K562 (cell line): Measurements from ENCODE around the gene PRCP. TPM values are rescaled to one million over a fixed set of nuclear protein-coding genes. Genes with fewer than 3 reads are reported as not detected.

ENCODE experiments used
- ARID3A ChIP-seq: IDR thresholded peaks from 2 replicates; pipeline ENCODE4 v1.6.1; 2012; ENCODE audit warnings: low read depth, low read length, improper control_type of control experiment, borderline replicate concordance
- CHCHD3 ChIP-seq: fragments of 250-450 bp; sonication (Bioruptor Pico); IDR thresholded peaks from 2 replicates; pipeline ENCODE4 v2.1.2; 2022; ENCODE audit warnings: mild to moderate bottlenecking
- DDX20 ChIP-seq: fragments of 450-650 bp; IDR thresholded peaks from 2 replicates; pipeline ENCODE4 v1.6.1; 2016; ENCODE audit warnings: missing genetic modification characterization, low read depth, mild to moderate bottlenecking, missing compliant biosample characterization, moderate library complexity
- GATA2 ChIP-seq: sonication (generic); formaldehyde crosslinking; IDR thresholded peaks from 2 replicates; pipeline ENCODE4 v1.4.0; 2020; ENCODE audit warnings: mild to moderate bottlenecking, missing genetic modification reagents
- HMBOX1 ChIP-seq: sonication (generic); IDR thresholded peaks from 2 replicates; pipeline ENCODE4 v1.6.1; 2016
- LEF1 ChIP-seq: fragments of 450-650 bp; IDR thresholded peaks from 2 replicates; pipeline ENCODE4 v1.6.1; 2016; ENCODE audit warnings: mild to moderate bottlenecking
- MAFF ChIP-seq: IDR thresholded peaks from 2 replicates; pipeline ENCODE4 v1.6.1; 2012; ENCODE audit warnings: low read length, improper control_type of control experiment
- PHF21A ChIP-seq: fragments of 450-650 bp; IDR thresholded peaks from 2 replicates; pipeline ENCODE4 v1.6.1; 2017; ENCODE audit warnings: low read depth, borderline replicate concordance
- RB1 ChIP-seq: fragments of 450-650 bp; IDR thresholded peaks from 2 replicates; pipeline ENCODE4 v1.6.1; 2017; ENCODE audit warnings: low read depth, mild to moderate bottlenecking
- RBM17 ChIP-seq: fragments of 200-400 bp; formaldehyde crosslinking; IDR thresholded peaks from 2 replicates; pipeline ENCODE4 v1.6.1; 2017; ENCODE audit warnings: low read depth, mild to moderate bottlenecking, low read length, borderline replicate concordance
- SAFB2 ChIP-seq: fragments of 200-400 bp; formaldehyde crosslinking; IDR thresholded peaks from 2 replicates; pipeline ENCODE4 v1.6.1; 2018; ENCODE audit warnings: borderline replicate concordance, low read length, low read depth, moderate library complexity; ENCODE audit not compliant: severe bottlenecking
- SIN3A ChIP-seq, 2 experiments: fragments of 150-350 bp in 1 of 2; IDR thresholded peaks; 2 replicates each; pipeline ENCODE4 v1.6.1; 2011 to 2016; ENCODE audit warnings: borderline replicate concordance in 2 of 2, low read depth in 2 of 2, low read length in 2 of 2, mild to moderate bottlenecking in 2 of 2, moderate library complexity in 2 of 2; ENCODE audit not compliant: control insufficient read depth in 1 of 2
- SNRNP70 ChIP-seq: fragments of 200-400 bp; formaldehyde crosslinking; optimal IDR thresholded peaks from 2 replicates; pipeline ENCODE3; 2017; ENCODE audit warnings: low read depth, low read length
- SP2 ChIP-seq: IDR thresholded peaks from 2 replicates; pipeline ENCODE4 v1.6.1; 2011; ENCODE audit warnings: mild to moderate bottlenecking, low read depth, low read length, moderate library complexity; ENCODE audit not compliant: poor library complexity, severe bottlenecking; ENCODE audit errors: extremely low read depth
- TAF9B ChIP-seq: fragments of 450-650 bp; IDR thresholded peaks from 2 replicates; pipeline ENCODE4 v1.6.1; 2018; ENCODE audit warnings: mild to moderate bottlenecking; ENCODE audit not compliant: partially characterized antibody
- TEAD4 ChIP-seq, 2 experiments: sonication (generic) in 1 of 2; formaldehyde crosslinking in 1 of 2; IDR thresholded peaks; 2 replicates each; pipeline versions ENCODE4 v1.6.1 to v1.8.0; 2012 to 2022; ENCODE audit warnings: borderline replicate concordance in 1 of 2, inconsistent platforms in 1 of 2, low read length in 1 of 2, mild to moderate bottlenecking in 1 of 2, missing genetic modification reagents in 1 of 2
- U2AF2 ChIP-seq: fragments of 200-400 bp; formaldehyde crosslinking; optimal IDR thresholded peaks from 2 replicates; pipeline ENCODE3; 2017; ENCODE audit warnings: low read depth, mild to moderate bottlenecking, low read length
- XRCC3 ChIP-seq: fragments of 450-650 bp; IDR thresholded peaks from 2 replicates; pipeline ENCODE4 v1.6.1; 2017; ENCODE audit warnings: mild to moderate bottlenecking, moderate library complexity
- ZNF584 ChIP-seq: fragments of 200-800 bp; sonication (Bioruptor generic); IDR thresholded peaks from 2 replicates; pipeline ENCODE4 v1.6.1; 2016; ENCODE audit warnings: low read depth, mild to moderate bottlenecking, missing genetic modification characterization, missing compliant biosample characterization
- ZNF586 ChIP-seq: fragments of 450-650 bp; formaldehyde crosslinking; conservative IDR thresholded peaks from 2 replicates; pipeline ENCODE4 v1.4.0; 2020; ENCODE audit warnings: mild to moderate bottlenecking, moderate library complexity
- ZNF696 ChIP-seq: fragments of 250-450 bp; sonication (Bioruptor Pico); conservative IDR thresholded peaks from 2 replicates; pipeline ENCODE4 v1.4.0; 2020; ENCODE audit warnings: mild to moderate bottlenecking, moderate library complexity
- polyA plus RNA-seq, 8 experiments: library from polyadenylated mRNA; depleted of rRNA in 4 of 8; stranded (reverse) in 5 of 8; unstranded in 3 of 8; fragments of >200 nt; fragmentation: Nextera tagmentation in 2 of 8; fragmentation: Illumina TruSeq in 1 of 8; extraction: Ambion mirVana in 2 of 8; extraction: Trizol in 1 of 8; gene quantifications; 2 replicates each; pipeline versions ENCODE4 v1.2.1 to v1.2.3, GENCODE V29; 2011 to 2014; ENCODE audit warnings: inconsistent platforms in 1 of 8, missing spikeins in 1 of 8
- total RNA-seq, 7 experiments: library from RNA; depleted of rRNA in 6 of 7; stranded (reverse); fragments of >200 nt in 6 of 7; fragmentation: Illumina TruSeq in 2 of 7; extraction: Trizol in 2 of 7; gene quantifications; 2 replicates each; pipeline versions ENCODE4 v1.2.1 to v1.2.3, GENCODE V29; 2011 to 2021; ENCODE audit warnings: low replicate concordance in 1 of 7

PRCP gene
- total and polyA plus RNA-seq, 9 of the 15 experiments (the other 6 are each of a cell fraction or from before 2014, with no cell fraction given), result 9.5 to 43.1 (median 23.2) TPM

GRCh38 chr11:82900277-82901164, at the start of gene PRCP (continued):
- TF ChIP-seq HMBOX1 (no peak), ZNF584 (CRISPR knock-in tag) (no peak), TAF9B (peak; percentile 70), TEAD4 (IDR thresholded peaks at IDR 0.05; ENCODE audit: low read length) (peak; percentile 51), TEAD4 (CRISPR knock-in tag; IDR thresholded peaks at IDR 0.05; ENCODE audit: borderline replicate concordance) (no peak), U2AF2 (no peak), CHCHD3 (CRISPR knock-in tag) (no peak), ZNF696 (CRISPR knock-in tag) (no peak), SIN3A (IDR thresholded peaks at IDR 0.05; ENCODE audit: borderline replicate concordance in 2 of 2, control insufficient read depth in 1 of 2, low read depth in 2 of 2, low read length in 2 of 2) (no peak), XRCC3 (no peak), ARID3A (no peak), ZNF586 (CRISPR knock-in tag) (no peak), RBM17 (no peak), PHF21A (no peak), SAFB2 (no peak), SP2 (no peak), RB1 (peak; percentile 73), LEF1 (no peak), GATA2 (CRISPR knock-in tag) (no peak), SNRNP70 (no peak), DDX20 (no peak), MAFF (no peak)
